22Rv1 (cell line): ENCODE results near the gene LIG4.

Experiments used
- H3K27ac ChIP-seq: fragments of 450-650 bp; 2 replicates; pipeline ENCODE4 v1.5.1; 2017
- ZFX ChIP-seq: fragments of 450-650 bp; IDR thresholded peaks from 2 replicates; pipeline ENCODE4 v1.6.1; 2017; ENCODE audit warnings: antibody characterized with exemption, borderline replicate concordance
- TF ChIP-seq, protein P1 (sequence below): fragments of 450-650 bp; IDR thresholded peaks from 2 replicates; pipeline ENCODE4 v1.5.1; 2017; ENCODE audit warnings: mild to moderate bottlenecking

Gene LIG4

GRCh38 chr13:108212886-108213285, 2.5 kb downstream of the LIG4 start:
- TF ChIP-seq ZFX, result no peak
- TF ChIP-seq, protein P1, sequence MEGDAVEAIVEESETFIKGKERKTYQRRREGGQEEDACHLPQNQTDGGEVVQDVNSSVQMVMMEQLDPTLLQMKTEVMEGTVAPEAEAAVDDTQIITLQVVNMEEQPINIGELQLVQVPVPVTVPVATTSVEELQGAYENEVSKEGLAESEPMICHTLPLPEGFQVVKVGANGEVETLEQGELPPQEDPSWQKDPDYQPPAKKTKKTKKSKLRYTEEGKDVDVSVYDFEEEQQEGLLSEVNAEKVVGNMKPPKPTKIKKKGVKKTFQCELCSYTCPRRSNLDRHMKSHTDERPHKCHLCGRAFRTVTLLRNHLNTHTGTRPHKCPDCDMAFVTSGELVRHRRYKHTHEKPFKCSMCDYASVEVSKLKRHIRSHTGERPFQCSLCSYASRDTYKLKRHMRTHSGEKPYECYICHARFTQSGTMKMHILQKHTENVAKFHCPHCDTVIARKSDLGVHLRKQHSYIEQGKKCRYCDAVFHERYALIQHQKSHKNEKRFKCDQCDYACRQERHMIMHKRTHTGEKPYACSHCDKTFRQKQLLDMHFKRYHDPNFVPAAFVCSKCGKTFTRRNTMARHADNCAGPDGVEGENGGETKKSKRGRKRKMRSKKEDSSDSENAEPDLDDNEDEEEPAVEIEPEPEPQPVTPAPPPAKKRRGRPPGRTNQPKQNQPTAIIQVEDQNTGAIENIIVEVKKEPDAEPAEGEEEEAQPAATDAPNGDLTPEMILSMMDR, result no peak
- H3K27ac ChIP-seq, result no peak overlapping the region

DNA sequence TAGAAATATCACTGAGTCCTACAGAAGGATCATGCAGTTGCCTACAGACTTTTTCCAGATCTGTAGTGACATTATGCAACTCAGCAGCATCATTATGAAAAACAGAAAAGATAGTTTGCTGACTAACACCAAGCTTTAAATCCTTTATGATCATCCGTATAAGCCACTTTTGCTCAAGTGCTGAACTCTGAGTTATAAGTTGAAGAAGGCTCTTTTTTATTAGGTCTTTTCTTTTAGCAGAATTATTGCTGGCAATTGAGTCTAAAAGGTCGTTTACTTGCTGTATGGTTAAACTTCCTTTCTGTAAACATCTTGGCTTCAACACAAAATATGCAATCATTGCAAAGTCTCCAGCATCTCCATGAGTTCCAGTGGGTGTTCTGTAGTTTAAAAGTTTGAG, 4.8 kb downstream of the LIG4 start:
- no peak overlapping the region for H3K27ac ChIP-seq
- TF ChIP-seq ZFX, result no peak
- TF ChIP-seq, protein P1, result no peak

- no peak for TF ChIP-seq ZFX
- TF ChIP-seq, protein P1, result no peak
- H3K27ac ChIP-seq, result no peak overlapping the region
These were observed 14.4 kb downstream of the LIG4 start for GRCh38 chr13:108200781-108201398.

DNA sequence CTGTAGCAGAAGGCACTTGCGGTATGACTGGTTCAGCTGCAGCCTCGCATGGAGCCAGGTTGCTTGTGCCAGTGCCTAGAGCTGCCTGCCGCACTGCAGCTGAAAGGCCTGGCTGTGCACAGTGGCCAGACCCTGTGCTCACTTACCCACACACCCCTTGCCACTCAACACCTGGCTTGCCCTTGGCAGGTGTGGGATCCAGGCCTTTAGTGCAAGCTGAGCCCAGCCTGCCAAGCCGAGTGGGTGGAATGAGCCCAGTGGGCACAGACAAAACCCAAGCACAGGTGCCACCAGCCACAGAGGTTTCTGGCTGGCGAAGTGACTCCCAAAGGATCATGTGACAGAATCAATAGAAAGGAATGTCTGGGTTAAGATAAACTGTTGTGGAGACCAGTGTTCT, 19.5 kb downstream of the LIG4 start:
- H3K27ac ChIP-seq, result no peak overlapping the region
- TF ChIP-seq, protein P1, result no peak
- TF ChIP-seq ZFX, result no peak

GRCh38 chr13:108195146-108195545, 20.2 kb downstream of the LIG4 start:
- TF ChIP-seq ZFX, result no peak
- TF ChIP-seq, protein P1, result no peak
- H3K27ac ChIP-seq, result no peak overlapping the region

DNA sequence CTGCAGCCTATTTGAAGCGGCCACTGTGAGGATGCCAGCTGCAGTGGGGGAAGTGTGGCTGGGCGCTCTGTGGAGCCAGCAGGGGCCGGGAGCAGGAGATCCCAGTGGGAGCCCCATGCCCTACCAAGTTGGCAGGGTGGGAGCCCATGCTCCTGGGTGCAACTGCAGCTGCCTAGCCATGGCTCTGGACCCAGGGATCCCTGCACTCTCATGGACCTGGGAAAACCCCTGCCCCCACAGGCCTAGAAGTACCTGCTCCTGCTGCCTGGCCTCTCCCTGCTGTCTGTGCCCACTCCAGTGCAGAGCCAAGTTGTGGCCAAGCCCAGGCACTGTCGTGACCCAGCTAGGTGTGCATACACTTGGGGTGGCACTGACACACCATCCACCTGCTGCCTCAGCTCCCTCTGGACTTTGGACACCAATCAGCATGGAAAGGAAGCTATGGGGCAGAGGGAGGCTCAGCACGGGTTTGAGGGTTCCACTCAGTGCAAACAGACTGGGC, 20.9 kb downstream of the LIG4 start:
- TF ChIP-seq ZFX, result no peak
- TF ChIP-seq, protein P1, result no peak
- no peak overlapping the region for H3K27ac ChIP-seq

GRCh38 chr13:108193806-108194205, 21.5 kb downstream of the LIG4 start:
- no peak for TF ChIP-seq ZFX
- TF ChIP-seq, protein P1, result no peak
- H3K27ac ChIP-seq, result no peak overlapping the region
